Memory B cell (primary cell): ENCODE results near the gene WDCP.
"Not testable (repeated sequence)": the region's sequence is repeated elsewhere in the genome, so short reads cannot be mapped to it uniquely, and the experiment has no call there.

Source experiments
- ATAC-seq: fragments of 150-1000 bp; cut with Tn5 transposase; 2 replicates; pipeline ENCODE4 v1.10.0; 2021; ENCODE audit warnings: low read depth, mild to moderate bottlenecking, moderate library complexity
- DNase-seq, 2 donors: peaks; one replicate each; pipeline ENCODE4 v3.0.0; 2022; ENCODE audit warnings: low spot score in 2 of 2
- H3K27ac Mint-ChIP-seq: one replicate; pipeline ENCODE4 v1.8.0; 2022; ENCODE audit warnings: mild to moderate bottlenecking, moderate library complexity, mixed read lengths
- H3K27me3 Mint-ChIP-seq: one replicate; pipeline ENCODE4 v1.8.0; 2022; ENCODE audit warnings: mixed read lengths
- H3K36me3 Mint-ChIP-seq: one replicate; pipeline ENCODE4 v1.8.0; 2022; ENCODE audit warnings: mild to moderate bottlenecking, mixed read lengths
- H3K4me1 Mint-ChIP-seq: one replicate; pipeline ENCODE4 v1.8.0; 2022; ENCODE audit warnings: mixed read lengths
- H3K4me3 Mint-ChIP-seq: one replicate; pipeline ENCODE4 v1.8.0; 2022; ENCODE audit warnings: mild to moderate bottlenecking, moderate library complexity, mixed read lengths
- H3K9me3 Mint-ChIP-seq: one replicate; pipeline ENCODE4 v1.8.0; 2022; ENCODE audit warnings: mixed read lengths

Gene WDCP

GRCh38 chr2:24021122-24021998, 25.8 kb downstream of the WDCP start:
- ATAC-seq (peak; percentile 39), DNase-seq (no peak)
- Mint-ChIP-seq H3K36me3 (peaks cover 9% of the 10 kb centered on the region), H3K27ac (no peak overlapping the region), H3K9me3 (no peaks in the 10 kb centered on the region), H3K27me3 (no peaks in the 10 kb centered on the region), H3K4me3 (no peak overlapping the region), H3K4me1 (no peaks in the 10 kb centered on the region)

GRCh38 chr2:24020244-24020643, 26.9 kb downstream of the WDCP start:
- Mint-ChIP-seq H3K4me3 (no peak overlapping the region), H3K27me3 (no peaks in the 10 kb centered on the region), H3K9me3 (no peaks in the 10 kb centered on the region), H3K36me3 (peaks cover 9% of the 10 kb centered on the region), H3K4me1 (no peaks in the 10 kb centered on the region), H3K27ac (no peak overlapping the region)
- ATAC-seq, result no peak
- DNase-seq, result no peak

GRCh38 chr2:24019729-24020128, 27.5 kb downstream of the WDCP start:
- no peaks in the 10 kb centered on the region for H3K4me1 Mint-ChIP-seq
- H3K9me3 Mint-ChIP-seq, result no peaks in the 10 kb centered on the region
- H3K27me3 Mint-ChIP-seq, result no peaks in the 10 kb centered on the region
- no peak for DNase-seq
- ATAC-seq, result no peak
- no peak overlapping the region for H3K4me3 Mint-ChIP-seq
- peaks cover 9% of the 10 kb centered on the region for H3K36me3 Mint-ChIP-seq
- no peak overlapping the region for H3K27ac Mint-ChIP-seq

GRCh38 chr2:24018241-24018640, 28.9 kb downstream of the WDCP start:
- DNase-seq (no peak), ATAC-seq (no peak)
- Mint-ChIP-seq H3K27me3 (no peaks in the 10 kb centered on the region), H3K9me3 (no peaks in the 10 kb centered on the region), H3K4me3 (no peak overlapping the region), H3K4me1 (no peaks in the 10 kb centered on the region), H3K36me3 (peaks cover 5% of the 10 kb centered on the region), H3K27ac (no peak overlapping the region)

- Mint-ChIP-seq H3K27me3 (no peaks in the 10 kb centered on the region), H3K4me3 (no peak overlapping the region), H3K27ac (no peak overlapping the region), H3K36me3 (peaks cover under 1% of the 10 kb centered on the region), H3K4me1 (no peaks in the 10 kb centered on the region), H3K9me3 (no peaks in the 10 kb centered on the region)
- DNase-seq (no peak), ATAC-seq (no peak)
Observed at GRCh38 chr2:24017711-24018110, 29.5 kb downstream of the WDCP start.

- Mint-ChIP-seq H3K27ac (no peak overlapping the region), H3K4me3 (no peak overlapping the region), H3K36me3 (no peaks in the 10 kb centered on the region), H3K9me3 (no peaks in the 10 kb centered on the region), H3K27me3 (peaks cover 2% of the 10 kb centered on the region), H3K4me1 (no peaks in the 10 kb centered on the region)
- DNase-seq (no peak), ATAC-seq (no peak)
Observed at GRCh38 chr2:24016853-24017703, 30.1 kb downstream of the WDCP start.

GRCh38 chr2:24016376-24016761, 30.8 kb downstream of the WDCP start:
- ATAC-seq (no peak), DNase-seq (no peak)
- Mint-ChIP-seq H3K27me3 (peaks cover 7% of the 10 kb centered on the region), H3K4me3 (no peak overlapping the region), H3K9me3 (no peaks in the 10 kb centered on the region), H3K4me1 (no peaks in the 10 kb centered on the region), H3K36me3 (no peaks in the 10 kb centered on the region), H3K27ac (no peak overlapping the region)

- no peaks in the 10 kb centered on the region for H3K4me1 Mint-ChIP-seq
- no peak overlapping the region for H3K27ac Mint-ChIP-seq
- no peak for ATAC-seq
- no peaks in the 10 kb centered on the region for H3K36me3 Mint-ChIP-seq
- DNase-seq, result no peak
- no peaks in the 10 kb centered on the region for H3K9me3 Mint-ChIP-seq
- H3K4me3 Mint-ChIP-seq, result no peak overlapping the region
- peaks cover 7% of the 10 kb centered on the region for H3K27me3 Mint-ChIP-seq
Observed at GRCh38 chr2:24015562-24016375, 31.4 kb downstream of the WDCP start.

- not testable (repeated sequence) for H3K27me3 Mint-ChIP-seq, ATAC-seq, DNase-seq, H3K27ac Mint-ChIP-seq, H3K36me3 Mint-ChIP-seq, H3K4me3 Mint-ChIP-seq, H3K9me3 Mint-ChIP-seq, H3K4me1 Mint-ChIP-seq
Observed at GRCh38 chr2:24014902-24015301, 32.3 kb downstream of the WDCP start.

- no peaks in the 10 kb centered on the region for H3K36me3 Mint-ChIP-seq
- no peak overlapping the region for H3K4me3 Mint-ChIP-seq
- peaks cover 10% of the 10 kb centered on the region for H3K27me3 Mint-ChIP-seq
- ATAC-seq (no peak), DNase-seq (no peak)
- no peaks in the 10 kb centered on the region for H3K9me3 Mint-ChIP-seq
- no peak overlapping the region for H3K27ac Mint-ChIP-seq
- no peaks in the 10 kb centered on the region for H3K4me1 Mint-ChIP-seq
Observed at GRCh38 chr2:24012521-24013188, 34.5 kb downstream of the WDCP start.

- ATAC-seq, result no peak
- DNase-seq, result no peak
- no peaks in the 10 kb centered on the region for H3K9me3 Mint-ChIP-seq
- H3K36me3 Mint-ChIP-seq, result no peaks in the 10 kb centered on the region
- H3K27me3 Mint-ChIP-seq, result peaks cover 10% of the 10 kb centered on the region
- H3K27ac Mint-ChIP-seq, result no peak overlapping the region
- H3K4me3 Mint-ChIP-seq, result no peak overlapping the region
- no peaks in the 10 kb centered on the region for H3K4me1 Mint-ChIP-seq
Observed at GRCh38 chr2:24011250-24012104, 35.7 kb downstream of the WDCP start.

- Mint-ChIP-seq H3K9me3 (no peaks in the 10 kb centered on the region), H3K4me3 (no peak overlapping the region), H3K36me3 (no peaks in the 10 kb centered on the region), H3K27me3 (peaks cover 10% of the 10 kb centered on the region), H3K4me1 (no peaks in the 10 kb centered on the region), H3K27ac (no peak overlapping the region)
- DNase-seq (no peak), ATAC-seq (no peak)
Observed at GRCh38 chr2:24010477-24011249, 36.5 kb downstream of the WDCP start.
